ENCODE data around the gene GPALPP1.

DNA sequence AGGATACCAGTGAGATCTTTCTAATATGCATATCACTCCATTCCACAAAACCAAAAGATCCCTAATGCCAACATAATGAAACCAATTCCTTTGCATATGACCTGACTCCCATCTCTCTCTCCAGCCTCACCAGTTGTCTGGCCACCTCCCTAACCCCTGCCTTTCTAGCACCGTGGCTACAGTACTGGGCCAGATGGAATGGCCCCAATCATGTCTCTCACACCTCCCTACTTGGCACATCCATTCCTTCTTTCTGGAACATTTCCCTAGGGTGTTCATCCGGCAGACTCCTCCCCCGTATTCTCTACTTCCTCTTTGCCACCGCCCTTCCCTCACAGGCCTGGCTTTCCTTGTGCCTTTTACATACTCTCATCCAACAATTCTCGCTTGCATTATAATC lies 62.0 kb downstream of the GPALPP1 start:
- TF ChIP-seq, protein P1, sequence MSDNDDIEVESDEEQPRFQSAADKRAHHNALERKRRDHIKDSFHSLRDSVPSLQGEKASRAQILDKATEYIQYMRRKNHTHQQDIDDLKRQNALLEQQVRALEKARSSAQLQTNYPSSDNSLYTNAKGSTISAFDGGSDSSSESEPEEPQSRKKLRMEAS (IDR thresholded peaks at IDR 0.05), result no peak
- TF ChIP-seq, protein P2, sequence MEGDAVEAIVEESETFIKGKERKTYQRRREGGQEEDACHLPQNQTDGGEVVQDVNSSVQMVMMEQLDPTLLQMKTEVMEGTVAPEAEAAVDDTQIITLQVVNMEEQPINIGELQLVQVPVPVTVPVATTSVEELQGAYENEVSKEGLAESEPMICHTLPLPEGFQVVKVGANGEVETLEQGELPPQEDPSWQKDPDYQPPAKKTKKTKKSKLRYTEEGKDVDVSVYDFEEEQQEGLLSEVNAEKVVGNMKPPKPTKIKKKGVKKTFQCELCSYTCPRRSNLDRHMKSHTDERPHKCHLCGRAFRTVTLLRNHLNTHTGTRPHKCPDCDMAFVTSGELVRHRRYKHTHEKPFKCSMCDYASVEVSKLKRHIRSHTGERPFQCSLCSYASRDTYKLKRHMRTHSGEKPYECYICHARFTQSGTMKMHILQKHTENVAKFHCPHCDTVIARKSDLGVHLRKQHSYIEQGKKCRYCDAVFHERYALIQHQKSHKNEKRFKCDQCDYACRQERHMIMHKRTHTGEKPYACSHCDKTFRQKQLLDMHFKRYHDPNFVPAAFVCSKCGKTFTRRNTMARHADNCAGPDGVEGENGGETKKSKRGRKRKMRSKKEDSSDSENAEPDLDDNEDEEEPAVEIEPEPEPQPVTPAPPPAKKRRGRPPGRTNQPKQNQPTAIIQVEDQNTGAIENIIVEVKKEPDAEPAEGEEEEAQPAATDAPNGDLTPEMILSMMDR (IDR thresholded peaks at IDR 0.05), result no peak
- TF ChIP-seq KDM5A (IDR thresholded peaks at IDR 0.05) (no peak), POLR2A (IDR thresholded peaks at IDR 0.05; ENCODE audit: low read length) (no peak), SMC3 (IDR thresholded peaks at IDR 0.05) (no peak), MAZ (IDR thresholded peaks at IDR 0.05; ENCODE audit: borderline replicate concordance, low read depth, low read length) (no peak), MYC (IDR thresholded peaks at IDR 0.05; ENCODE audit: borderline replicate concordance, low read length) (no peak), ESRRA (IDR thresholded peaks at IDR 0.05; ENCODE audit: borderline replicate concordance, low read length) (no peak), EP300 (IDR thresholded peaks at IDR 0.05) (no peak), BHLHE40 (IDR thresholded peaks at IDR 0.05; ENCODE audit: low read depth, low read length) (no peak)

All from A549 (cell line).